GM12874 (cell line): ENCODE measurements around the gene C3.

ENCODE experiments used
- TF ChIP-seq, protein P1 (sequence below): IDR thresholded peaks from 2 replicates; pipeline ENCODE4 v1.5.1; 2011; ENCODE audit warnings: low read depth, mild to moderate bottlenecking, control low read depth, low read length, moderate library complexity; ENCODE audit not compliant: insufficient read depth

Gene C3

GRCh38 chr19:6736917-6737283, 16.4 kb upstream of the C3 start:
- TF ChIP-seq, protein P1, sequence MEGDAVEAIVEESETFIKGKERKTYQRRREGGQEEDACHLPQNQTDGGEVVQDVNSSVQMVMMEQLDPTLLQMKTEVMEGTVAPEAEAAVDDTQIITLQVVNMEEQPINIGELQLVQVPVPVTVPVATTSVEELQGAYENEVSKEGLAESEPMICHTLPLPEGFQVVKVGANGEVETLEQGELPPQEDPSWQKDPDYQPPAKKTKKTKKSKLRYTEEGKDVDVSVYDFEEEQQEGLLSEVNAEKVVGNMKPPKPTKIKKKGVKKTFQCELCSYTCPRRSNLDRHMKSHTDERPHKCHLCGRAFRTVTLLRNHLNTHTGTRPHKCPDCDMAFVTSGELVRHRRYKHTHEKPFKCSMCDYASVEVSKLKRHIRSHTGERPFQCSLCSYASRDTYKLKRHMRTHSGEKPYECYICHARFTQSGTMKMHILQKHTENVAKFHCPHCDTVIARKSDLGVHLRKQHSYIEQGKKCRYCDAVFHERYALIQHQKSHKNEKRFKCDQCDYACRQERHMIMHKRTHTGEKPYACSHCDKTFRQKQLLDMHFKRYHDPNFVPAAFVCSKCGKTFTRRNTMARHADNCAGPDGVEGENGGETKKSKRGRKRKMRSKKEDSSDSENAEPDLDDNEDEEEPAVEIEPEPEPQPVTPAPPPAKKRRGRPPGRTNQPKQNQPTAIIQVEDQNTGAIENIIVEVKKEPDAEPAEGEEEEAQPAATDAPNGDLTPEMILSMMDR = no peak

DNA sequence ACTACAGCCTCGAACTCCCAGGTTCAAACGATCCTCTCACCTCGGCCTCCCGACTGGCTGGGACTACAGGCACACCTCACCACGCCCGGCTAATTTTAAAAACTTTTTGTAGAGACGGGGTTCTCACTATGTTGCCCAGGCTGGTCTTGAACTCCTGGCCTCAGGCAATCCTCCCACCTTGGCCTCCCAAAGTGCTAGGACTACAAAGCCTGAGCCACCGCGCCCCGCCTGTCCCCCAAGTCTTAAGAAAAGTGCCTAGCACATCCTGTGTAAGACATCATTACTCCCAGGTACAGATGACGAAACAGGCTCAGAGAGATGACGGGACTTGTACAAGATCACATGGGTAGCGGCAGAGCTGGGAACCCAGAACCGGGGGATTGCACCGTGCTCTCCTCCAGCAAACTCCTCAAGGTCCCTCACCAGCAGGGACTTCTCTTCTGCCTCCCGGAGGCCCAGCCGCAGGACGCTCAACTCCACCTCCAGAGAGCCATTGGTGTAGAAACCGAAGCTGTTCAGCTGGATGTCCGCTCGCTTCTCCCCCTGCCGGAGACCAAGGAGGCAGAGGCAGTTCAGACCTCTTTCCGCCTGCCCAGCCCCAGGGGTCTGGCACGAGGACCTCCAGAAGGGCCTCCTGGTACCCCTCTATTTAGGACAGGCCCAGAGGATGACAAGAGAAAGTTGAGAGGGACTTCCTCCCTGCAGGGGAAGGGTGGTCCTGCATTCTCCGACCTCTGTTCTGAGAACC, 15.9 kb upstream of the C3 start:
- TF ChIP-seq, protein P1 = peak; percentile 73

DNA sequence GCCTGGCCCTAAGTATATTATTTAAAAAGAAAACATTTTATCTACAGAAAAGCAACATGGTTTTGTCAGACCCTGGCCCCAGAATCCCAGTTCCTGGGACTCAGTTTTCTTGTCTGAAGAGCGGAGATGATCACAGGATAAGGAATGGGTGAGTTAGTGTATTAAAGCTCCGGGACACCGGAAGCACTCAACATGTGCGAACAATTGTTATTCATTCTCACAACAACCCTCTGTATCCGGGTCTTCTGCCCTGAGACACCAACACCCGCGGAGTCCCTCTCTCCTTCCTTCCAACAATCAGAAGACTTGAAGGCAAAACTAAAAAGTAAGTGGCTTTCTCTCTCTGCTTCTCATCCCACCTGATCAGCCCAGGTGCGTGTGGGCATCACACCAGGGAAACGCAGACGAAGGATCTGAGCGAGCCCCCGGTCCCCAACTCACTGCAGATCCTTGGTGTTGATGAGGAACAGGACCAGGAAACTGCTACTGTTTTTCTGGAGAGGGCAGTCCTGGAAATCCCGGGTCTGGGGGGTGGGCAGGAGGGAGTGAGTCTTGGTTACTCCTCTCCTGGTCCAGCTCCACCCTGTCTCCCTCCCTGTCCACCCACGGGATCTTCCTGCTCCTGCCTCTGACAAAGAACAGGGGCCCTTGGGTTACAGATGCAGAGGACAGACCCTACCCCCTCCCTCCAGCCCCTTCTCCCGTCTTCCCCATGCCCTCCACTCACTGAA, 14.9 kb upstream of the C3 start:
- TF ChIP-seq, protein P1 = no peak

GRCh38 chr19:6734096-6734696, 13.7 kb upstream of the C3 start:
- TF ChIP-seq, protein P1 = no peak

DNA sequence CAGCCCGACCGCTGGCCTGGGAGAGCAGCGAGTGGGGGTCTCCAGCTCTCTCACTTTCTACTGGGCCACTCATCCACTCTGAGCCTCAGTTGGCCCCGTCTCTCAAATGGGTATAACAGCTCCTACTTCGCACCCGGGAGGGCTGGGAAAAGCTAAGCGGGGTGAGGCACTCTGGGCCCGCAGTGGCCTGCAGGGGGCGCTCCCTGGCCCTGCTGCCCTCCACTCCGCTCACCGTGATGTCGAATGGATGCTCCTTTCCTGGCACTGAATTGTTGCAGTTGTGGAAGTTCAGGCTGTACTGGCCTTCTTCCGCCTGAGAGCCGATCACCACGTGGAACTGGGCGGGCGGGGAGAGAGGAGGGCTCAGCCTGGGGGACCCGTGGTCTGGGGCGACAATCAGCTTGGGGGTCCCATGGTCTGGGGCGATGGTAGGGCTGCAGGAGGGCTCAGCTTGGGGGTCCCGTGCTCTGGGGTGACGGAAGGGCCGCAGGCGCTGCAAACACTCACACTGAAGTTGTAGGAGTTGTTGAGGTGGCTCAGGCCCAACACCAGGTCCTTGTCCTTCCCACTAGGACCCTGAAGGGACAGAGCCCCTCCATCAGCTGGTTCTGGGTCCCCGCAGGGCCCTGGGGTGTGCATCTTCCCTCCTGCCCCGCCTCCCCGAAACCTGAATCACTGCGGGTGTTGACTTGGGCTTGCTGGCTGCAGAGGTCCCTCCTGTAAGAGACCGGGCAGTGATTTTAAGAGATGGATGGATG, 13.1 kb upstream of the C3 start:
- TF ChIP-seq, protein P1 = peak; percentile 61

DNA sequence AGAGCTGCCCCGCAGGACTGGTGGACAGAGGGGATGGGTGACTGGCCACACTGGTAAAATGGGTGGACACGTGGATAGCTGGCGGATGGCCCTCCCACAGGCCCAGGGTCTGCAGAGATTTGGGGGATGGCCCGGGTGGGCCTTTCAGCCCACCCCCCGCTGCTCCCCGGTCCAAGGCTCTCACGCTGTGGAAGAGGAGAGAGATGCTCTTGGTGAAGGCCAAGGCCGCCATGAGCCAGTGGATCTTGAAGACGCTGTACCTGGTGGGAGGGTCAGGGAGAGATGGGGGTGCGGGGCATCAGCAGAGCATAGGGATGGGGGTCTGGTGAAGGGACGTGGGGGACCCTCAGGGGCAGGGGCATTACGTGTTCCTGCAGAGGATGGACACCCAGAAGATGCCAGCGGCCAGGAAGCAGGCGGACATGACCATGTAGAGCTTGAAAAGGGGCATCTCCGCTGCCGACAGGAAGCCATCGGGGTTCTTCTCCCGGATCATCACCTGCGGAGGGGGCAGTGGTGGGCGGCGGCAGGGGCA, 12.4 kb upstream of the C3 start:
- TF ChIP-seq, protein P1 = no peak
